SKM-1 (cell line): Measurements from ENCODE around the gene ITPRIPL2.

Experiments
- DNase-seq: peaks from one replicate; lab custom pipeline; 2025; ENCODE audit not compliant: unreplicated experiment; lab: John Stamatoyannopoulos, UW

Gene ITPRIPL2

GRCh38 chr16:19093631-19094541 lies 19.9 kb upstream of the ITPRIPL2 start:
- DNase-seq: no peak

GRCh38 chr16:19094542-19095365 lies 19.0 kb upstream of the ITPRIPL2 start:
- DNase-seq: no peak

- no peak for DNase-seq
Observed at GRCh38 chr16:19095654-19096053, 18.1 kb upstream of the ITPRIPL2 start.

GRCh38 chr16:19098173-19098572 lies 15.6 kb upstream of the ITPRIPL2 start:
- no peak for DNase-seq

- DNase-seq: no peak
Observed at GRCh38 chr16:19102187-19102872, 11.4 kb upstream of the ITPRIPL2 start.

GRCh38 chr16:19104607-19105006 lies 9.2 kb upstream of the ITPRIPL2 start:
- no peak for DNase-seq

GRCh38 chr16:19105131-19105530 lies 8.6 kb upstream of the ITPRIPL2 start:
- DNase-seq: no peak

- DNase-seq: no peak
Observed at GRCh38 chr16:19105891-19106624, 7.7 kb upstream of the ITPRIPL2 start.

- DNase-seq: no peak
Observed at GRCh38 chr16:19106625-19107020, 7.1 kb upstream of the ITPRIPL2 start.

GRCh38 chr16:19108409-19109287 lies 5.1 kb upstream of the ITPRIPL2 start:
- no peak for DNase-seq

- no peak for DNase-seq
Observed at GRCh38 chr16:19109288-19109664, 4.5 kb upstream of the ITPRIPL2 start.

GRCh38 chr16:19110537-19111360 lies 3.0 kb upstream of the ITPRIPL2 start:
- no peak for DNase-seq

- DNase-seq: no peak
Observed at GRCh38 chr16:19112099-19112407, 1.7 kb upstream of the ITPRIPL2 start.

- no peak for DNase-seq
Observed at GRCh38 chr16:19114359-19115147, 789 bp downstream of the ITPRIPL2 start.

- no peak for DNase-seq
Observed at GRCh38 chr16:19115148-19116021, 1.6 kb downstream of the ITPRIPL2 start.

GRCh38 chr16:19116711-19117449 lies 3.1 kb downstream of the ITPRIPL2 start:
- no peak for DNase-seq
